Progenitor cell of endocrine pancreas (in vitro differentiated cells): ENCODE measurements around the gene DAAM2. TPM values are rescaled to one million over a fixed set of nuclear protein-coding genes. Genes with fewer than 3 reads are reported as not detected.

ENCODE experiments used
- DNase-seq: peaks from one replicate; pipeline ENCODE4 v3.0.0; 2021; ENCODE audit warnings: low spot score; ENCODE audit not compliant: unreplicated experiment
- H3K27ac Mint-ChIP-seq: 2 replicates; pipeline ENCODE4 v1.8.0; 2021; ENCODE audit warnings: mild to moderate bottlenecking, moderate library complexity, mixed read lengths
- H3K27me3 Mint-ChIP-seq: 2 replicates; pipeline ENCODE4 v1.8.0; 2021; ENCODE audit warnings: mixed read lengths
- H3K36me3 Mint-ChIP-seq: 2 replicates; pipeline ENCODE4 v1.8.0; 2022; ENCODE audit warnings: mixed read lengths; ENCODE audit not compliant: insufficient read depth
- H3K4me1 Mint-ChIP-seq: 2 replicates; pipeline ENCODE4 v1.8.0; 2021; ENCODE audit warnings: low read depth, mixed read lengths
- H3K4me3 Mint-ChIP-seq: 2 replicates; pipeline ENCODE4 v1.8.0; 2021; ENCODE audit warnings: low read depth, mild to moderate bottlenecking, moderate library complexity, mixed read lengths
- H3K9me3 Mint-ChIP-seq: 2 replicates; pipeline ENCODE4 v1.8.0; 2021; ENCODE audit warnings: low read depth, mixed read lengths
- total RNA-seq: library from RNA; stranded (reverse); gene quantifications from 2 replicates; pipeline ENCODE4 v1.2.1, GENCODE V29; 2021
- TF ChIP-seq, protein P1 (sequence below): fragments of 200-600 bp; sonication (generic); IDR thresholded peaks from one replicate; pipeline ENCODE4 v1.5.0; 2021; ENCODE audit warnings: antibody characterized with exemption, mild to moderate bottlenecking; ENCODE audit not compliant: unreplicated experiment

The DAAM2 gene
- total RNA-seq, 1 donor from 2014 or later = 6.3 TPM

DNA sequence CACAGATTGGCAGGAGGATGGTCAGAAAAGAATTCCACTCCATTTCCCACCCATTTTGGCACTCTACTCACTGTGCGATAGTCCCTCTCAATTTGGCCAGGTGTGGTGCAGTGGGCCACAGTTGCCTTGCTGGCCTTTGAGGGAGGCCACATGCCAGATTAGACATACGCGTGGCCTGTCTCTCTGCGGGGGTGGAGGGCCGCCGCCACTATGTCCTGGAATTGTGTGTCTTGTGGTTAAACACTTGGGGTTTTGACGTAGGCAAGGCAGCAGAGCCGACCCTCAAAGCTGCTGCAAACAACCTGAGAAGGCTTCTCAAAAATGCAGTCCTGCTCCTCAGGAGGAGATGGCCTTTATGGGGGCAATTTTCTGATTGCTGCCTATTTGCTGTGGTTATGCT, 4.9 kb upstream of the DAAM2 start:
- H3K4me1 Mint-ChIP-seq = peaks cover 1% of the 10 kb centered on the region
- H3K27me3 Mint-ChIP-seq = peaks cover 9% of the 10 kb centered on the region
- H3K4me3 Mint-ChIP-seq = no peak overlapping the region
- no peak overlapping the region for H3K27ac Mint-ChIP-seq
- H3K36me3 Mint-ChIP-seq = no peaks in the 10 kb centered on the region
- TF ChIP-seq, protein P1, sequence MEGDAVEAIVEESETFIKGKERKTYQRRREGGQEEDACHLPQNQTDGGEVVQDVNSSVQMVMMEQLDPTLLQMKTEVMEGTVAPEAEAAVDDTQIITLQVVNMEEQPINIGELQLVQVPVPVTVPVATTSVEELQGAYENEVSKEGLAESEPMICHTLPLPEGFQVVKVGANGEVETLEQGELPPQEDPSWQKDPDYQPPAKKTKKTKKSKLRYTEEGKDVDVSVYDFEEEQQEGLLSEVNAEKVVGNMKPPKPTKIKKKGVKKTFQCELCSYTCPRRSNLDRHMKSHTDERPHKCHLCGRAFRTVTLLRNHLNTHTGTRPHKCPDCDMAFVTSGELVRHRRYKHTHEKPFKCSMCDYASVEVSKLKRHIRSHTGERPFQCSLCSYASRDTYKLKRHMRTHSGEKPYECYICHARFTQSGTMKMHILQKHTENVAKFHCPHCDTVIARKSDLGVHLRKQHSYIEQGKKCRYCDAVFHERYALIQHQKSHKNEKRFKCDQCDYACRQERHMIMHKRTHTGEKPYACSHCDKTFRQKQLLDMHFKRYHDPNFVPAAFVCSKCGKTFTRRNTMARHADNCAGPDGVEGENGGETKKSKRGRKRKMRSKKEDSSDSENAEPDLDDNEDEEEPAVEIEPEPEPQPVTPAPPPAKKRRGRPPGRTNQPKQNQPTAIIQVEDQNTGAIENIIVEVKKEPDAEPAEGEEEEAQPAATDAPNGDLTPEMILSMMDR = no peak
- peaks cover 5% of the 10 kb centered on the region for H3K9me3 Mint-ChIP-seq
- no peak for DNase-seq

DNA sequence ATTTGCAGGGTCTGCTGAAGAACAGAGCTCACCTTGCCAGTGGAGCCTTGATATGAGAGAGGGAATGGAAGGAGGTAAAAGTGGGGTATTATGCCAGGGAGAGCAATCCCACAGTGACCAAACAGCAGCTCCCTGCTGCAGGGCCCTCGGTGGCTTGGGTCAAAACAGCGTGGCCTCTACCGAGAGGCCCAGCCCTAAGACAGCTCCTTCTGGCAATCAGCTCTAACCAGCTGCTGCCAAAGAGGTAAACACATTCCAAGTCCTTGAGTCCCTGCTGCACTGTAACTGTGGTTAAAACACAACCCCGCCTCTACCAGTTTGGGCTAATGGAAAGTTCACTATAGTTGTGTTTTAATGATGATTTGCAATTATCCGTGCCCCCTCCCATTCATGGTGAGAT, 1.4 kb upstream of the DAAM2 start:
- no peak for DNase-seq
- Mint-ChIP-seq H3K36me3 (no peaks in the 10 kb centered on the region), H3K4me1 (peaks cover 8% of the 10 kb centered on the region), H3K4me3 (no peak overlapping the region), H3K27me3 (peaks cover 32% of the 10 kb centered on the region), H3K27ac (no peak overlapping the region), H3K9me3 (no peaks in the 10 kb centered on the region)
- TF ChIP-seq, protein P1 = no peak

DNA sequence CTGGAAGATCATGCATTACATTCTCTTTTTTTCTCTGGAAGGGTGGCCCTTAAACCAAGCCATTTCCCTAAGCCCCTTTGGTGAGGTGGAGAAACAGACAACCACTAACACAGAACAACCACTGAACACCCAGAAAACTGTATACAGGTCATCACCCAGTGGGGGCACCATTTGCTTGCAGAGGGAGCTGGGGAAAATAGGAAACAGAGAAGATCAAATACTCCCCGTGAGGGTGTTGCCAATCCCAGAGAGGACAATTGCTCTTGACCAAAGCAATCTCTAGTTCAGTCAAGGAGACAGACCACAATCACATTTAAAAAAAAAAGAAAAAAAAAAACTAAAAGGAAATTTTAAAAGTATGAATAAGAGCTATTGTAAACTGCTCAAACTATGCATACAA, 865 bp upstream of the DAAM2 start:
- H3K9me3 Mint-ChIP-seq = no peaks in the 10 kb centered on the region
- H3K4me1 Mint-ChIP-seq = peaks cover 8% of the 10 kb centered on the region
- H3K27me3 Mint-ChIP-seq = peaks cover 32% of the 10 kb centered on the region
- H3K36me3 Mint-ChIP-seq = no peaks in the 10 kb centered on the region
- DNase-seq = no peak
- no peak overlapping the region for H3K27ac Mint-ChIP-seq
- TF ChIP-seq, protein P1 = no peak
- peak overlapping the region; percentile 5 for H3K4me3 Mint-ChIP-seq

DNA sequence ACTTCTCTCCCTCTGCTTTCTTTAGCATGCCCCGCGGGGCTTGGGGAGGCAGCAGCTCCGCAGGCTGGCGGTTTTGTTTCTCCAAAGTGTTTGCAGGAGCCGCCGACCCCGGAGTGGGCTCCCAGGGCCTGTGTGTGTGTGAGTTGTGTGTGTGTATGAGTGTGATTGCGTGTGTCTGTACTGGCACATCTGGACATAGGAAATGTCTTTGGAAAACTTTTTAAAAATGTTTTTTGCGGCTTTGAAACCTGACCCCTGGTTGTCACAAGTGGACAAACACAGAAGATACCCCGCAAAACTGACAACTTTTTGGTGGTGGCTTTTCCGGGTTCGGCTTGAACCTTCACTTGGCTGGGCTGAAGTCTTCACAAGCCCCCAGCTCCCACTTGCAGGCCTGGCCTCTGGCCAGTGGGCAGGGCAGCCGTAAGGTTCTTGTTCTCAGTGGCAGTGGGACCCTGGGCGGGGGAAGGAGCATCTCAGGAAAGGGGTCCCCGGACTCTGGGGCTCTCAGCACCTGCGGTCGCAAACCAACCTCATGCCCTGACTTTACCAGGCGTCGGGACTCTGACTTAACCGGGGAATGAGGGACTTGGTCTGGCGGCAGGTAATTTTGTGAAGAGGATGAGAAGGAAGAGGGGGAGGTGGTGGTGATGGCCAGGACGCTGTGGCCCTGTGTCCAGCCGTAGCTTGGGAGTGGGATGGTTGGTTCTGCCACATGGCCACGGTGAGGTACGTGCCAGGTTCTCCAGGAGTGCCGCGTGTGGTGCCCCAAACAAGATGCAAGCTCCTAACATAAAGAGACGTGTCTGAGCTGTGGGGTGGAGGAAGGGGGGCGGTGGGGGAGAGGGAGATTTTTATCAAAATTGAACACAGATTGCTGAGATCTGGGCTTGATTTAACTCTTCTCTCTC, 619 bp downstream of the DAAM2 start:
- peak overlapping the region; percentile 74 for H3K4me3 Mint-ChIP-seq
- H3K27me3 Mint-ChIP-seq = peaks cover 32% of the 10 kb centered on the region
- no peaks in the 10 kb centered on the region for H3K9me3 Mint-ChIP-seq
- TF ChIP-seq, protein P1 = no peak
- no peak for DNase-seq
- no peaks in the 10 kb centered on the region for H3K36me3 Mint-ChIP-seq
- peaks cover 8% of the 10 kb centered on the region for H3K4me1 Mint-ChIP-seq
- H3K27ac Mint-ChIP-seq = no peak overlapping the region

DNA sequence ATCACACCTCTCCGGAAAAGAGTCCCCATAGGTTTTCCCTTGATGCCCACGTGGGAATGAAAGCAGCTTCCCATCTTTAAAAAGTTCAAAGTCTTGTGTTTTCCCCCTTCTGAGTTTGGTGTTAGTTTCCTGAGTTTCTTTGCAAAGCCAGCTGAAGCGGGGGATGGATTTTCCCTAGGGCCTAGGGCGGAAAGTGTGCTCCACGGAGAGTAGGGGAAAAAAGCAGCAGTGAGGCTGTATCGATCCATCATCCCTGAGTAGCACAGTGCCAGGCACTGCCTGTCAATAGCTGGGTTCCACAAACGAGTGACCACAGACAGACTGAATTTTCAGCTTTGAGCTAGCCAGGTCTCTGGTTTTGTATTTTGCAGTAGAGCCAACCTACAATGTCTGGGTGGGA, 1.3 kb downstream of the DAAM2 start:
- Mint-ChIP-seq H3K4me3 (no peak overlapping the region), H3K36me3 (no peaks in the 10 kb centered on the region), H3K9me3 (no peaks in the 10 kb centered on the region), H3K27me3 (peaks cover 27% of the 10 kb centered on the region), H3K27ac (peak overlapping the region; percentile 43), H3K4me1 (peaks cover 8% of the 10 kb centered on the region)
- TF ChIP-seq, protein P1 = no peak
- DNase-seq = no peak
